AG04450 (cell line): ENCODE results near the gene DDX24. TPM values are rescaled to one million over a fixed set of nuclear protein-coding genes. Genes with fewer than 3 reads are reported as not detected.
A peak's percentile ranks its signal among the peaks of the same experiment; 100 is the strongest.

Experiments
- CTCF ChIA-PET: fragments of 300-600, 350-600 bp; formaldehyde crosslinking; extraction: SDS; loops from one replicate; lab custom pipeline; 2022; ENCODE audit warnings: antibody characterized with exemption, inconsistent platforms; lab: Charles Lee
- POLR2A ChIA-PET: fragments of 350-600 bp; formaldehyde crosslinking; extraction: SDS; loops from one replicate; lab custom pipeline; 2021; ENCODE audit warnings: antibody characterized with exemption, inconsistent platforms; lab: Yijun Ruan, JAX
- DNase-seq: peaks from one replicate; pipeline ENCODE4 v3.0.0-alpha.2; 2011; ENCODE audit warnings: low read depth, low spot score
- H3K27ac ChIP-seq: one replicate; pipeline ENCODE4 v1.5.1; 2012; ENCODE audit warnings: low read depth, low read length, control low read depth
- H3K27me3 ChIP-seq: one replicate; pipeline ENCODE4 v1.6.0; 2012; ENCODE audit warnings: low read length; ENCODE audit not compliant: control insufficient read depth, insufficient read depth
- H3K4me3 ChIP-seq: 2 replicates; pipeline ENCODE4 v1.5.1; 2011; ENCODE audit warnings: mild to moderate bottlenecking, low read depth, low read length, control low read depth
- H3K9me3 ChIP-seq: 2 replicates; pipeline ENCODE4 v1.5.1; 2012; ENCODE audit warnings: low read length; ENCODE audit not compliant: control insufficient read depth, insufficient read depth
- polyA plus RNA-seq: library from polyadenylated mRNA; depleted of rRNA; stranded (reverse); fragments of >200 nt; gene quantifications from 2 replicates; pipeline ENCODE4 v1.2.3, GENCODE V29; 2011
- TF ChIP-seq, protein P1 (sequence below): IDR thresholded peaks from 2 replicates; pipeline ENCODE4 v1.5.1; 2011; ENCODE audit warnings: low read depth, low read length, control low read depth, inconsistent platforms

The DDX24 gene
- polyA plus RNA-seq, 1 experiment, result 159 TPM

DNA sequence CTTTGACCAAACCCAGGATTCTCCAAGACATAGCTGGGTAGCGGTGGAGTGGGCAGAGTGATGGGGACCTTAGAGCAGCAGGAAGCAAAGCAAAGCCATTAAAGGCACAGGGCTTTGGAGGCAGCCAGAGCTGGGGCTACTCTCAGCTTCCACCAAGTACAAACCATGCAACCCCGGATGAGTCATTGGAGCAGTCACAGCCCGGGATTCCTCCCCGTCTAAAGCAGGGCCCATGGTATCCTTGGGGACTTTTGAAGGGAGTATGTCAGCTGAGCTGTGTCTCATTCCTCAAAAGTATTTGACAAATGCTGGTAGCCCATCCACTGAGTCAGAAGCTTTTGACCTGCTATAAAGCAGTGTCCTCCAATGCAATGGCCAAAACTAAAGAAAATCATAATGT is 19.8 kb upstream of the DDX24 start:
- Histone ChIP-seq H3K9me3 (no peaks in the 10 kb centered on the region), H3K27me3 (no peaks in the 10 kb centered on the region), H3K27ac (peak overlapping the region; percentile 11), H3K4me3 (no peak overlapping the region)
- ChIA-PET CTCF (interaction anchor here (0.6 to 1.6 kb wide), 4 partner anchors 31 to 74 kb away, joined by 3 to 6 read pairs (median 5); no protein-coding TSS in a partner anchor), POLR2A (interaction anchor here (0.6 kb wide), 1 partner anchor 14 kb away, joined by 3 read pairs; no protein-coding TSS in a partner anchor)
- TF ChIP-seq, protein P1, sequence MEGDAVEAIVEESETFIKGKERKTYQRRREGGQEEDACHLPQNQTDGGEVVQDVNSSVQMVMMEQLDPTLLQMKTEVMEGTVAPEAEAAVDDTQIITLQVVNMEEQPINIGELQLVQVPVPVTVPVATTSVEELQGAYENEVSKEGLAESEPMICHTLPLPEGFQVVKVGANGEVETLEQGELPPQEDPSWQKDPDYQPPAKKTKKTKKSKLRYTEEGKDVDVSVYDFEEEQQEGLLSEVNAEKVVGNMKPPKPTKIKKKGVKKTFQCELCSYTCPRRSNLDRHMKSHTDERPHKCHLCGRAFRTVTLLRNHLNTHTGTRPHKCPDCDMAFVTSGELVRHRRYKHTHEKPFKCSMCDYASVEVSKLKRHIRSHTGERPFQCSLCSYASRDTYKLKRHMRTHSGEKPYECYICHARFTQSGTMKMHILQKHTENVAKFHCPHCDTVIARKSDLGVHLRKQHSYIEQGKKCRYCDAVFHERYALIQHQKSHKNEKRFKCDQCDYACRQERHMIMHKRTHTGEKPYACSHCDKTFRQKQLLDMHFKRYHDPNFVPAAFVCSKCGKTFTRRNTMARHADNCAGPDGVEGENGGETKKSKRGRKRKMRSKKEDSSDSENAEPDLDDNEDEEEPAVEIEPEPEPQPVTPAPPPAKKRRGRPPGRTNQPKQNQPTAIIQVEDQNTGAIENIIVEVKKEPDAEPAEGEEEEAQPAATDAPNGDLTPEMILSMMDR, result no peak
- DNase-seq, result peak; percentile 13

DNA sequence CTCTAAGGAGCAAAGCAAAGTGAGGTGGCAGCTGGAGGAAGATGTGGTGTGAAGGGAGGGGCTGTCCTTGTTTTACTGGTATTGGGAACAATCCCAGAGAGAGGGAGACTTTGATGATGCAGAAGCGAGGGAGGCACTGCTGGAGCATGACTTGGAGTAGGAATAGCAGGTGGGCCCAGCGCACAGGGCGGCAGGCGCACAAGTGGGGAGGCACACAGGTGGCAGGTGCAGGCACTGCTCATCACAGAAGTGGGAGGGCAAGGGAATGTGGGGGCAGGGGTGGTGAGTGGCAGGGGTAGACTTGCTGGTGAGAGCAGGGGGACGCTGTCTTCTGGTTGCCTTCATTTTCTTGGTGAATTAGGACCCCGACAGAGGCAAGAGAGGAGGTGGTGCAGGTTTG is 18.0 kb upstream of the DDX24 start:
- POLR2A ChIA-PET, result no interaction called here

DNA sequence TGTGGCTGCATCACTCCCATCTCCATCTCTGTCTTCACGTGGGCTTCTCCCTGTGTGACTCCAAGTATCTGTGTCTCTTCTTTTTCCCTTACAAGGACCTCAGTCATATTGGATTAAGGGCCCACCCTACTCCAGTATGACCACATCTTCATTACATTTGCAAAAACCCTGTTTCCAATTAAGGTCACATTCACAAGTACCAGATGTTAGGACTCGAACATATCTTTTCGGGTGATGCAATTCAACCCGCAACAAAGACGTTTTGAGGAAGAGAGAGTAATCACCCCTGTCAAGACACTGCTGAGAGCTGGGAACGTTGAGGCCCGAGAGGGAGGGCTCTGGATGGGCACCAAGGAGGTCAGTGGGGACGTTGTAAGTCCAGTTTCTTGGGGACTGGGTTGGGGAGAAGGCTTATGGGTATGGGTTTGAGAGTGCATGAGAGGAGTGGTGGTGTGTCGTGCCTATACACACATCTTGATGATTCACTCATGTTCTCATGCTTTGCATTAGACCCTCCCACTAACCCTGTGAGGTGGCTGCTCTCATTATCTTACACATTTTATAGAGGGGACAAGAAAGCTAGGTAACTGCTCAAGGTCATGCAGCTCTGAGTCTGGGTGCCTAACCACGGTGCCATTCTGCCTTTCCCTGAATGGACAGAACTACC is 17.5 kb upstream of the DDX24 start:
- no peak for DNase-seq
- ChIA-PET POLR2A (no interaction called here), CTCF (interaction anchor here (1.3 to 1.7 kb wide), 2 partner anchors 63 to 443 kb away, joined by 3 to 6 read pairs; no protein-coding TSS in a partner anchor)
- no peaks in the 10 kb centered on the region for H3K27me3 ChIP-seq
- no peaks in the 10 kb centered on the region for H3K9me3 ChIP-seq
- H3K4me3 ChIP-seq, result no peak overlapping the region
- TF ChIP-seq, protein P1, result no peak
- H3K27ac ChIP-seq, result no peak overlapping the region

More for the DNA sequence above, 18.0 kb upstream of the DDX24 start:
- Histone ChIP-seq H3K27me3 (no peaks in the 10 kb centered on the region), H3K4me3 (no peak overlapping the region), H3K9me3 (no peaks in the 10 kb centered on the region), H3K27ac (no peak overlapping the region)
- CTCF ChIA-PET, result interaction anchor here (1.3 to 1.7 kb wide), 2 partner anchors 63 to 444 kb away, joined by 3 to 6 read pairs; no protein-coding TSS in a partner anchor
- TF ChIP-seq, protein P1, result no peak
- no peak for DNase-seq

DNA sequence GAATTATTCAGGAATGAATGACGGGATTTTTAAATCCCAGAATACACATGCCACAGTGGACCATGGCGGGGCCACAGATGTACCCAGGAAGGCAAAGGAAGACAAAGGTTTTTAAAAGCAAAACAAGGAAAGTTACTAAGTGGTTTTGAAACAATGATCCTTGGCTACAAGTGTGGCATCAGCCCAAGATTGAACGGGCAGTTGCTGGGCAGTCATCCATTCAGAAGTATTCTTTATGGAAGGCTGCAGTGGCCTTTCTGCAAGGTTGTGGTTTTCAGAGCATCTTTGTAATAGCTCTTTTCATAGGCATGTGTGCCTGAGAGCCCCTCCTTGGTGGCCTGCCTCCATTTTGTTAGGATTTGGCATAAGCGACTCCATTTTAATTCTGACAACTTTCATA is 16.1 kb upstream of the DDX24 start:
- Histone ChIP-seq H3K27me3 (no peaks in the 10 kb centered on the region), H3K4me3 (no peak overlapping the region), H3K9me3 (no peaks in the 10 kb centered on the region), H3K27ac (no peak overlapping the region)
- TF ChIP-seq, protein P1, result no peak
- CTCF ChIA-PET, result interaction anchor here (0.6 to 2.1 kb wide), 3 partner anchors 10 to 144 kb away, joined by 3 to 7 read pairs (median 4); no protein-coding TSS in a partner anchor
- POLR2A ChIA-PET, result no interaction called here
- no peak for DNase-seq

DNA sequence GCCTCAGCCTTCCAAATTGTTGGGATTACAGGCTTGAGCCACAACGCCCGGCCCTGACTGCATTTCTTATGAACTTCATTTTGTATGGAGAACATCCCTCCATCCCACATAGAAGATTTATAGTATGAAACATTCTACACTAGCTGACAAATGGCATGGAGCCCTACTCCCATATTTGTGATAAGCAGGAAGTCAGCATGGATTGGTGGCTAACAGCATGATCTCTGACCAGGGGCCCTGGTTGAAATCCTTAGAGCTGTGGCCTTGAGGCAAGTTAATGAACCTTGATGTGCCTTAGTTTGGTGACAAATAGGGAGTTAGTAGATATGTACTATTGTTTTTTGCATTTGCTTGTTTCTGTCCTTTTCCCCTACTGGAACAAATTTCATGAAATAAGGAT is 12.4 kb upstream of the DDX24 start:
- Histone ChIP-seq H3K4me3 (no peak overlapping the region), H3K27me3 (no peaks in the 10 kb centered on the region), H3K9me3 (no peaks in the 10 kb centered on the region), H3K27ac (no peak overlapping the region)
- CTCF ChIA-PET, result interaction anchor here (1.2 kb wide), 2 partner anchors 39 to 43 kb away, joined by 3 read pairs; no protein-coding TSS in a partner anchor
- DNase-seq, result no peak
- POLR2A ChIA-PET, result no interaction called here
- TF ChIP-seq, protein P1, result no peak
